ENCODE measurements around the gene PLEKHD1. TPM values are rescaled to one million over a fixed set of nuclear protein-coding genes. Genes with fewer than 3 reads are reported as not detected.

PLEKHD1 gene
- polyA plus RNA-seq, 5 donors, result 0.19 to 0.29 (median 0.23) TPM

Other genes starting within 250 kb of the PLEKHD1 start
- gene GALNT16, start 224.6 kb upstream of the PLEKHD1 start, polyA plus RNA-seq (ENCODE audit: insufficient read depth in 1 of 5, insufficient read length in 5 of 5, low replicate concordance in 1 of 5), result 1 to 10 TPM; 3.5 to 5.0 (median 4.4) TPM
- 100 to 1,000 TPM; 281 to 345 (median 290) TPM for gene ERH, start 86.4 kb upstream of the PLEKHD1 start, polyA plus RNA-seq (ENCODE audit: insufficient read depth in 1 of 5, insufficient read length in 5 of 5, low replicate concordance in 1 of 5)
- gene SLC39A9, start 86.0 kb upstream of the PLEKHD1 start, polyA plus RNA-seq (ENCODE audit: insufficient read depth in 1 of 5, insufficient read length in 5 of 5, low replicate concordance in 1 of 5), result 10 to 100 TPM; 55.4 to 71.2 (median 70.4) TPM
- not detected for gene CCDC177, start 90.1 kb downstream of the PLEKHD1 start, polyA plus RNA-seq (ENCODE audit: insufficient read depth in 1 of 5, insufficient read length in 5 of 5, low replicate concordance in 1 of 5)
- gene SUSD6, start 126.9 kb downstream of the PLEKHD1 start, polyA plus RNA-seq (ENCODE audit: insufficient read depth in 1 of 5, insufficient read length in 5 of 5, low replicate concordance in 1 of 5), result 10 to 100 TPM; 23.6 to 36.9 (median 29.3) TPM